SH-SY5Y (cell line): ENCODE measurements around the gene LLGL2.

Experiments used
- GATA2 ChIP-seq: IDR thresholded peaks from 2 replicates; pipeline ENCODE4 v1.6.1; 2011; ENCODE audit warnings: mild to moderate bottlenecking, low read depth, low read length
- GATA3 ChIP-seq: IDR thresholded peaks from 2 replicates; pipeline ENCODE4 v1.6.1; 2011; ENCODE audit warnings: low read depth, mild to moderate bottlenecking, low read length, moderate library complexity

Gene LLGL2

GRCh38 chr17:75616521-75617122 is 91.1 kb downstream of the LLGL2 start:
- no peak for TF ChIP-seq GATA2
- no peak for TF ChIP-seq GATA3

GRCh38 chr17:75617218-75617617 is 91.7 kb downstream of the LLGL2 start:
- TF ChIP-seq GATA2 (no peak), GATA3 (no peak)

DNA sequence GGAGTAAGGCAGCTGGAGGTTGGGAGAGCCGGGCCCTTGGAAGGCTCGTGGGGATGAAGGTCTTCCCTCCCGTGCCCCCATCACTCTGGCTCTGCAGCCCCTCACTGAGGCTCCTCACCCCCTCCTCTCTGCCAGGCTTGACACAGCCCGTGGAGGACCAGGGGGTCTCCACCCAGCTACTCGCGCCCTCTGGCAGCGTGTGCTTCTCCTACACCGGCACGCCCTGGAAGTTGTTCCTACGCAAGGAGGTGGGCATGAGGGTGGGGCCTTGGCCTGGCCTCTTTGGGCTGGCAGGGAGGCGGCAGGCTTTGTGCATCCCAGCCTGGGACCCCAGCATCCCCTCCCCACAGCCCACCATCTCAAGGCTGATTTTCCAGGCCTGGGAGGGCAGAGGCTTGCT is 92.2 kb downstream of the LLGL2 start:
- TF ChIP-seq GATA3 (no peak), GATA2 (no peak)

GRCh38 chr17:75619506-75620431 is 94.3 kb downstream of the LLGL2 start:
- TF ChIP-seq GATA3 (no peak), GATA2 (no peak)

- TF ChIP-seq GATA3 (no peak), GATA2 (no peak)
Measured at GRCh38 chr17:75621489-75621888, 96.0 kb downstream of the LLGL2 start.

GRCh38 chr17:75622076-75622475 is 96.6 kb downstream of the LLGL2 start:
- TF ChIP-seq GATA2 (no peak), GATA3 (no peak)

DNA sequence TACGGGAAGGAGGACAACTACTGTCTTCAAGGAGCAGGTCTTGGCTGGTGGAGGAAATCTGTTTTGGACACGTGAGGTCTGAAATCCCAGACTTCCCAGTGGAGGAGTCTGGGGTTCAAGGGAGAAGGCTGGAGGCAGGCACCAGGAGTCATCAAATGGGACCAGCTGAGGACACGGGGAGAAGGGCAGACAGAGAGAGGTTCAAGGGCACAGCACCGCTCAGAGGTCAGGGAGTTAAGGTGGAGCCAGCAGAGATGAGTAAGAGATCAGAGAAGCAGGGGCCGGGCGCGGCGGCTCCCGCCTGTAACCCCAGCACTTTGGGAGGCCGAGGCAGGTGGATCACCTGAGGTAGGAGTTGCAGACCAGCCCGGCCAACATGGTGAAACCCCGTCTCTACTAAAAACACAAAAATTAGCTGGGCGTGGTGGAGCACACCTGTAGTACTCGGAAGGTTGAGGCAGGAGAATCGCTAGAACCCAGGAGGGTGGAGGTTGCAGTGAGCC is 97.3 kb downstream of the LLGL2 start:
- TF ChIP-seq GATA2 (no peak), GATA3 (no peak)

GRCh38 chr17:75623386-75623785 is 97.9 kb downstream of the LLGL2 start:
- TF ChIP-seq GATA3 (no peak), GATA2 (no peak)

GRCh38 chr17:75624021-75624420 is 98.5 kb downstream of the LLGL2 start:
- TF ChIP-seq GATA2 = no peak
